ENCODE results near the gene NBAS.
"Not testable (repeated sequence)": the region's sequence is repeated elsewhere in the genome, so short reads cannot be mapped to it uniquely, and the experiment has no call there.

Gene NBAS

DNA sequence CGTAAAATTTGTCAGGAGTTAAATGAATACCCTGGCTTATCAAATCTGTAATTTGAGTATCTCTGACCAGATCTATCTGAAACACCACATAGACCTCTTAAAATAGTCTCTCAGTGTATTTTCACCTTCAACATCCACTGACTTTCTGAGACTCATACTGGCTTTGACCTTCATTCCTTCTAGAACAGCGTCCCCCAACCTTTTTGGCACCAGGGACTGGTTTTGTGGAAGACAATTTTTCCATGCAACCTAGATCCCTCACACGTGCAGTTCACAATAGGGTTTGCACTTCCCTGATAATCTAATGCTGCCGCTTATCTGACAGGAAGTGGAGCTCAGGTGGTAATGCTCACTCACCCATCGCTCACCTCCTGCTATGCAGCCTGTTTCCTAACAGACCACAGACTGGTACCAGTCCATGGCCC is 3.2 kb downstream of the NBAS start:
- DNase-seq = no peak

GRCh38 chr2:15556311-15556930 is 4.7 kb downstream of the NBAS start:
- no peak for DNase-seq

DNA sequence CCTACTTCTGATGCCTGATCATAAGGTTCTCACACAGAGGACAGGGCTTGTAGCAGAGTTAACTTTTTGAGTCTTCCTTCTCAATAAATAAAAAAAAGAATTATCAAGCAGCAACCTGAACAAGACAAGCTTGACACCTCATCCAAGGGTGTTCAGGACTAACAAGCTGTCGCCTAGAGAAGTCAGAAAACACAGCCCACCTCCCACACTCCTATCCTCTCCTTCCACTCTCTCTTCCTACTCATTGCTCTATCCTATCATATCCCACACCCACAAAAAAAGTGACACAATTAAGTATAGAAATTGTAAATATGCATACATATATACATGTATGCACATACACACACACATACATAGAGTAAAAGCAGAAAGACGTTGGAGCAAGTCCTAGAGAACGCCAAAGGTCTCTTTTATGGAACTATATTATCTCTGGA is 5.4 kb downstream of the NBAS start:
- DNase-seq = no peak

DNA sequence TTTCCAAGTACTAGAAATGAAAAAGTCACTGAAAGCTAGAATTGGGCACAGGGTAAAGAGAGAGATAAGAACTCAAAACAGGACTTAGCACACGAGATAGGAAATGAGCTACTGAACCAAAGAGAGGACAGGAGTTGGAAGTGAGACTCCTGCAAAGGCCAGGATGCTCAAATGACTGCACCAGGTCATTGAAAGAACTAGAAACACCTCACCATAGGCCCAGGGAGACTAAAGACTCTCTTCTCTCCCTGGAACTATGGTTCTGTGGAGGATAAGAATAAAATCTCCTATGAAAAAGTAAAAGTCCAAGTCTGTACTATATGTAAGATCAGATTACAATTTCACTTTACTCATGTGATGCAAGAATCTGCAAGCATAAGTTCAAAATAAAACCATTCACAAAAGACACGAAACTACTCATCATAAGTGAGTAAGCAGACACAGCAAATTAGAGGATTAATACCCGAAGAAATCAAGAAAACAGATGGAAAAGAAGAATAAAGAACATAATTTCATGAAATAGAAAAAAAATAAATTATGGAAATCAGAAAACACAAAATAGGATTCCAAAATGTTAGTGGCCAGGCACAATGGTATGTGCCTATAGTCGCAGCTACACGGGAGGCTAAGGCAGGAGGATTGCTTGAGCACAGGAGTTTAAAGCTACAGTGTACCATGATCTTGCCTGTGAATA is 6.5 kb downstream of the NBAS start:
- DNase-seq = no peak

- DNase-seq = no peak
Measured at GRCh38 chr2:15553951-15554350, 7.2 kb downstream of the NBAS start.

- DNase-seq = no peak
Measured at GRCh38 chr2:15553519-15553918, 7.6 kb downstream of the NBAS start.

- no peak for DNase-seq
Measured at GRCh38 chr2:15548974-15549373, 12.2 kb downstream of the NBAS start.

DNA sequence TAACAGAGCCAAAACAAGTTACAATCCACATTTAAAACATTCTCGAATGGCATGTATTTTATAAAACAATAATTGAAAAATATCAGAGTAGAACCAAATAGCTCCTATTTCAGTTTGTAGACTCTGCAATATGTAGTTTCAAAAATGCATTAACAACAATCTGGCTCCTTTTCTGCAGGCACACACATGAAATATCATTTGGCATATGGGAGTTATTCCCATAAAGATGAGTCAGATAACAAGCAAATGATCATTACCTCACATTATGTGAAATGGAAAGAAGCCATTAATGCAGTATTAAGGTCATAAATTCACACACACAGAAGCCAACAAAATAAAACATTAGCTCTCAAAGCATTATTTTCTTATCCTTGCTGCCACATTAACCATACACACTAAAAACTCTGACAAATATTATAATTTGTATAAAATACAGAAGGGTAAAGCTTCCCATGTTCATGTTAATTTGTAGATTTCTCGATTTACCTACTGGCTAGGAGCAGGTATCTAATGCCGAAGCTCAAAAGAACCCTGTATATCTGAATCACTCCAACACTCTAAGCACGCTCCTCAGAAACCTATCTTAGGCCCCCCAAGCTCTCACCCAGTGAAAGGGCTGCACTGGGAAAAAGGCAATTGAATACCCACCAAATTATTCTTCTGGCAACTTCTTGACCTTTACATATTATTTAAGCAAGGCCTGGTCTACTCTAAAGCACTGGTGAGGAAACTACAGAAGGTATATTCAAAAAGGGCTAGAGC is 13.8 kb downstream of the NBAS start:
- DNase-seq = no peak

GRCh38 chr2:15546297-15547098 is 14.6 kb downstream of the NBAS start:
- DNase-seq = no peak

DNA sequence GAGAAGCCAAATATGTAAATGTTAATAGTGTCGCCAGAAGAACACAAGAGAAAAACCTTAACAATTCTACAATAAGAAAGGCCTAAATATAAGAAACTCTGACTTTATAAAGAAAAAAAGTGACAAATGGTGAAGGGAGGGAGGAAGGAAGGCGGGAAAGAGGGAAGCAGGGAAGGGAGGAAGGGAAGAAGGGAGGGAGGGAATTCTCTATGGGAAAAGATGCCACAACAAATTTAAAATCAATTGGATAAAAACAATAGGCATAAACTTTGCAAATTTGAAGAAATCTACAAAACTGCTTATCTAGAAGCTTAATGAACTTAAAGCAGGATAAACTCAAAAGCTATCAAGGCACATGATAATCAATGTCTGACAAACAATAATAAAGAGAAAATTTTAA is 16.9 kb downstream of the NBAS start:
- DNase-seq = no peak

GRCh38 chr2:15543541-15543940 is 17.6 kb downstream of the NBAS start:
- no peak for DNase-seq

- DNase-seq = no peak
Measured at GRCh38 chr2:15543053-15543452, 18.1 kb downstream of the NBAS start.

- not testable (repeated sequence) for DNase-seq
Measured at GRCh38 chr2:15542269-15542668, 18.9 kb downstream of the NBAS start.

DNA sequence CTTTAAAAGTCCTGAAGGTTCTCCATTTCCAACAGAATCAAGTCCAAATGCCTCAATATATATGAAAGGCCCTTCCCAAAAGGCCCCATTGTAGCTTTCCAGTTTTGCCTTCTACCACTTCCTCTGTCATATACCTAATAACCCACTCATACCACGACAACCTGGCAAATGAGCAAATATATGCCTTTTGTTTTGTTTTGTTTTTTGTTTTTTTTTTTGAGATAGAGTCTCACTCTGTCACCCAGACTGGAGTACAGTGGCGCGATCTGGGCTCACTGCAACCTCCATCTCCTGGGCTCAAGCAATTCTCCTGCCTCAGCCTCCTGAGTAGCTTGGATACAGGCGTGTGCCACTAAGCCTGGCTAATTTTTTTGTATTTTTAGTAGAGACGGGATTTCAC is 20.6 kb downstream of the NBAS start:
- DNase-seq = not testable (repeated sequence)

GRCh38 chr2:15539999-15540398 is 21.1 kb downstream of the NBAS start:
- no peak for DNase-seq

- DNase-seq = no peak
Measured at GRCh38 chr2:15538792-15539191, 22.3 kb downstream of the NBAS start.

GRCh38 chr2:15533860-15534480 is 27.2 kb downstream of the NBAS start:
- DNase-seq = no peak

- DNase-seq = no peak
Measured at GRCh38 chr2:15532996-15533395, 28.1 kb downstream of the NBAS start.

- no peak for DNase-seq
Measured at GRCh38 chr2:15531095-15531854, 29.9 kb downstream of the NBAS start.

DNA sequence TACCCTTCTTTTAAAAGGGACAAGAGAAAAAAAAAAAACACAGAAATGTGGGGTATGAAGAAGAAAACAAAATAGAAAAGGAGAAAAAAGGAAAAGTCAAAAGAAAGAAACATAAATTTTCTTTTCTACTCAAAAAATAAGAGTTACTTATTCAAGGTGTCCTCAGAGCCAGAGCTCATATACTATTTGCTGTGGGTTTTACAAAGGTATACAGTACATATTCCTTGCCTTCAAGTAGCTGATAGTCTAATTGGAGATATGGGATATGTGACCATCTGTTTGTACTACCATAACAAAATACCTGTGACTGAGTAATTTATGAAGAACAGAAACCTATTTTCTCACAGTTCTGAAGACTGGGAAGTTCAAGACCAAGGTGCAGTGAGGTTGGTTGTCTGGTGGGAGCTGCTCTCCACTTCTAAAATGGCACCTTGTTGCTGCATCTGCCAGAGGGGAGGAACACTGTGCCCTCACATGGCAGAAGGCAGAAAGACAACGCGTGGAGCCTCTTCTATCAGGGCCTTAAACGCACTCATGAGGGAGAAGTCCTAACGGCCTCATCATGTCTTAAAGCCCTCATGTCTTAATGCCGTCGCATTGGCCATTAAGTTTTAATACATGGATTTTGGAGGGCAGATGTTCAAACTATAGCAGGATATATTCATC is 33.9 kb downstream of the NBAS start:
- no peak for DNase-seq

GRCh38 chr2:15521641-15522181 is 39.4 kb downstream of the NBAS start:
- DNase-seq = no peak
